Lung (tissue), 12 donors: ENCODE measurements around the gene BPIFB1. TPM values are rescaled to one million over a fixed set of nuclear protein-coding genes. Genes with fewer than 3 reads are reported as not detected.

ENCODE experiments used
- ATAC-seq: fragments of 200-7000 bp; cut with Tn5 transposase; one replicate; pipeline ENCODE4 v1.9.1; 2020; ENCODE audit warnings: moderate number of reproducible peaks; ENCODE audit not compliant: insufficient read depth, low FRiP score
- DNase-seq, 3 donors: peaks; one replicate each; pipeline ENCODE4 v3.0.0-alpha.2; 2013 to 2017
- H3K27ac ChIP-seq, 2 donors: one replicate each; pipeline ENCODE4 v1.5.1; 2013; ENCODE audit warnings: mild to moderate bottlenecking in 2 of 2, moderate library complexity in 2 of 2, control low read depth in 1 of 2, inconsistent platforms in 1 of 2, low read depth in 1 of 2, low read length in 1 of 2
- H3K27me3 ChIP-seq, 3 donors: one replicate each; pipeline ENCODE4 v1.5.1; 2013; ENCODE audit warnings: low read length in 2 of 3; ENCODE audit not compliant: control insufficient read depth in 3 of 3, insufficient read depth in 3 of 3
- H3K36me3 ChIP-seq, 4 donors: one replicate each; pipeline ENCODE4 v1.5.1; 2013; ENCODE audit warnings: low read length in 4 of 4, mild to moderate bottlenecking in 1 of 4, moderate library complexity in 1 of 4; ENCODE audit not compliant: control insufficient read depth in 4 of 4, insufficient read depth in 4 of 4
- H3K4me1 ChIP-seq, 5 donors: one replicate each; pipeline ENCODE4 v1.5.1; 2013; ENCODE audit warnings: low read length in 5 of 5, mild to moderate bottlenecking in 2 of 5, moderate library complexity in 1 of 5; ENCODE audit not compliant: control insufficient read depth in 5 of 5, insufficient read depth in 5 of 5
- H3K4me3 ChIP-seq: one replicate; pipeline ENCODE4 v1.5.1; 2013; ENCODE audit warnings: mild to moderate bottlenecking, control low read depth, moderate library complexity
- H3K9ac ChIP-seq, 2 donors: one replicate each; pipeline ENCODE4 v1.5.1; 2013; ENCODE audit warnings: low read length in 2 of 2, control low read depth in 1 of 2; ENCODE audit not compliant: insufficient read depth in 1 of 2
- H3K9me3 ChIP-seq, 4 donors: one replicate each; pipeline ENCODE4 v1.5.1; 2013; ENCODE audit warnings: low read length in 3 of 4, mild to moderate bottlenecking in 1 of 4, moderate library complexity in 1 of 4; ENCODE audit not compliant: control insufficient read depth in 4 of 4, insufficient read depth in 3 of 4
- WGBS, 2 donors: extraction: QIAGEN DNeasy Blood & Tissue Kit; methylation state at CpG; one replicate each; pipeline ENCODE4 v1.1.7; 2013; 5-methylcytosine and 5-hydroxymethylcytosine counted together
- polyA plus RNA-seq, 2 donors: library from polyadenylated mRNA; stranded (reverse); fragments of 200-250 nt; gene quantifications; one replicate each; pipeline ENCODE4 v1.2.1, GENCODE V29; 2013
- total RNA-seq, 2 donors: library from RNA; depleted of rRNA in 1 of 2; stranded (reverse); fragments of >200 nt in 1 of 2; gene quantifications; one replicate each; pipeline ENCODE4 v1.2.1, GENCODE V29; 2014 to 2021
- TF ChIP-seq, protein P1 (sequence below): IDR thresholded peaks from 2 replicates; pipeline ENCODE4 v1.5.1; 2012; ENCODE audit warnings: mild to moderate bottlenecking; ENCODE audit errors: control extremely low read depth, extremely low read depth
- donor health status: control.
- donor health status: control.
- donor health status: Bipolar disorder and iron deficiency.
- donor health status: healthy.
- donor health status: DM: yes; HTN: yes; CAD: no.

Gene BPIFB1
- total and polyA plus RNA-seq, 4 donors: 61.9 to 445 (median 292) TPM

- Histone ChIP-seq H3K27ac (no peak overlapping the region), H3K27me3 (no peaks in the 10 kb centered on the region), H3K4me3 (no peak overlapping the region), H3K36me3 (no peaks in the 10 kb centered on the region), H3K9ac (no peak overlapping the region), H3K4me1 (no peaks in the 10 kb centered on the region), H3K9me3 (no peaks in the 10 kb centered on the region)
- ATAC-seq: no peak
- TF ChIP-seq, protein P1, sequence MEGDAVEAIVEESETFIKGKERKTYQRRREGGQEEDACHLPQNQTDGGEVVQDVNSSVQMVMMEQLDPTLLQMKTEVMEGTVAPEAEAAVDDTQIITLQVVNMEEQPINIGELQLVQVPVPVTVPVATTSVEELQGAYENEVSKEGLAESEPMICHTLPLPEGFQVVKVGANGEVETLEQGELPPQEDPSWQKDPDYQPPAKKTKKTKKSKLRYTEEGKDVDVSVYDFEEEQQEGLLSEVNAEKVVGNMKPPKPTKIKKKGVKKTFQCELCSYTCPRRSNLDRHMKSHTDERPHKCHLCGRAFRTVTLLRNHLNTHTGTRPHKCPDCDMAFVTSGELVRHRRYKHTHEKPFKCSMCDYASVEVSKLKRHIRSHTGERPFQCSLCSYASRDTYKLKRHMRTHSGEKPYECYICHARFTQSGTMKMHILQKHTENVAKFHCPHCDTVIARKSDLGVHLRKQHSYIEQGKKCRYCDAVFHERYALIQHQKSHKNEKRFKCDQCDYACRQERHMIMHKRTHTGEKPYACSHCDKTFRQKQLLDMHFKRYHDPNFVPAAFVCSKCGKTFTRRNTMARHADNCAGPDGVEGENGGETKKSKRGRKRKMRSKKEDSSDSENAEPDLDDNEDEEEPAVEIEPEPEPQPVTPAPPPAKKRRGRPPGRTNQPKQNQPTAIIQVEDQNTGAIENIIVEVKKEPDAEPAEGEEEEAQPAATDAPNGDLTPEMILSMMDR: no peak
- 87 to 93% methylated on average over 8 of the region's 8 CpGs for WGBS, 2 donors
- no peak for DNase-seq
Measured at GRCh38 chr20:33311011-33311410, 28.0 kb downstream of the BPIFB1 start.

- no peaks in the 10 kb centered on the region for H3K36me3 ChIP-seq
- H3K4me3 ChIP-seq: no peak overlapping the region
- no peak overlapping the region for H3K27ac ChIP-seq
- ATAC-seq (no peak), DNase-seq (no peak)
- H3K27me3 ChIP-seq: no peaks in the 10 kb centered on the region
- TF ChIP-seq, protein P1: no peak
- no peak overlapping the region for H3K9ac ChIP-seq
- H3K9me3 ChIP-seq: no peaks in the 10 kb centered on the region
- no peaks in the 10 kb centered on the region for H3K4me1 ChIP-seq
- WGBS, 2 donors: 62 to 72% methylated on average over 4 of the region's 4 CpGs
Measured at GRCh38 chr20:33311996-33312395, 29.0 kb downstream of the BPIFB1 start.

DNA sequence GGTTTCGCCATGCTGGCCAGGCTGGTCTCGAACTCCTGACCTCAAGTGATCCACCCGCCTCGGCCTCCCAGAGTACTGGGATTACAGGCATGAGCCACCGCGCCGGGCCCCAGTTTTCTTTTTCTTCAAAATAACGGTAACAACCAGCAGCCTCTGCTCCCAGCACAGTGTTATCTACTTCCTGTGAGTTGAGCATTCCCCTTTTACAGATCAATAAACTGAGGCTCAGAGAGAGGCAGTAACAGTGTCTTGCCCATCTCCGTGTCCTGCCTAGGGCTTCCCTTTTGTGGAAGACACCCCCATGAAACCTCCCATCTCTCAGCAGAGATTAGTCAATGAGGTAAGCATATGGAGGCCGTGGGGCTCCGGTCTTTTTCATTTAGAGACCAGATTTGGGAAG is 29.6 kb downstream of the BPIFB1 start:
- H3K4me1 ChIP-seq: no peaks in the 10 kb centered on the region
- no peak overlapping the region for H3K9ac ChIP-seq
- TF ChIP-seq, protein P1: no peak
- no peaks in the 10 kb centered on the region for H3K27me3 ChIP-seq
- H3K27ac ChIP-seq: no peak overlapping the region
- H3K36me3 ChIP-seq: no peaks in the 10 kb centered on the region
- WGBS, 2 donors: 90 to 91% methylated on average over 11 of the region's 11 CpGs
- H3K4me3 ChIP-seq: no peak overlapping the region
- no peaks in the 10 kb centered on the region for H3K9me3 ChIP-seq
- ATAC-seq (no peak), DNase-seq (no peak)

DNA sequence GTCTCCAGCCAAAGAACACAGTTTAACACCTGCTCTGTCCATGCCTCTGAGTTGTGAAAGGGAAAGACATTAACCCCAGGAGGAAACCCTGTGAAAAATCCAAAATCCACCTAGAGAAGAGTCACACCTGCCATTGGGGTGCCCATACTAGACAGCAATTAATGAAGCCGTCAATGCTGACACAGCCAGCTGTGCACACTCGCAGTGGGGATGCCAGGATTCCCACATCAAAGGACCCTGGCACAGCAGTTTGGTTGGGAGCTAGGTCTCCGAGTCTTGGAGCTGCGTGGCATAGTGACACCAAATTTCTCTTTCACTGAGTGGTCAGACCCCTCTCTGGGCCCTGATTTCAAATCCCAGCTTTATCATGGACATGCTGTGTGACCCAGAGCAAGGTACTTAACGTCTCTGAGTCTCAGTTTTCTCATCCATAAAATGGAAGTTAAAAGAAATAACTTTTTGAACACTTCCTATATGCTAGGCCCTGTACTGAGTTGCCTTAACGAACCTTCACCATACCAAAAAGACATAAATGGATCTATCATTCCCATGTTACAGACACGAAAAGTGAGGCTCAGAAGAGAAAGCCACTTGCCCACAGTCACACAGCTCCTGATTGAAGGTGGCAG is 30.8 kb downstream of the BPIFB1 start:
- Histone ChIP-seq H3K9ac (no peak overlapping the region), H3K4me1 (no peaks in the 10 kb centered on the region), H3K27me3 (no peaks in the 10 kb centered on the region), H3K9me3 (no peaks in the 10 kb centered on the region), H3K27ac (no peak overlapping the region), H3K4me3 (no peak overlapping the region), H3K36me3 (no peaks in the 10 kb centered on the region)
- no peak for DNase-seq
- TF ChIP-seq, protein P1: no peak
- ATAC-seq: no peak
- WGBS, 2 donors: 86% methylated on average over 7 of the region's 7 CpGs
